Lower lobe of right lung (tissue), 2 donors: ENCODE data around the gene SERPINB7. TPM values are rescaled to one million over a fixed set of nuclear protein-coding genes. Genes with fewer than 3 reads are reported as not detected.

Source experiments
- ATAC-seq, 2 donors: fragments of 200-7000 bp; cut with Tn5 transposase; one replicate each; pipeline ENCODE4 v1.9.1; 2020 to 2022; ENCODE audit warnings: mild to moderate bottlenecking in 2 of 2, moderate library complexity in 2 of 2
- DNase-seq: peaks from one replicate; pipeline ENCODE4 v3.0.0-alpha.2; 2020
- H3K27ac ChIP-seq: fragments of 200-600 bp; one replicate; pipeline ENCODE4 v1.8.0; 2022
- H3K27me3 ChIP-seq: fragments of 200-600 bp; one replicate; pipeline ENCODE4 v1.8.0; 2022; ENCODE audit warnings: low read depth
- H3K36me3 ChIP-seq: fragments of 200-600 bp; one replicate; pipeline ENCODE4 v1.8.0; 2022; ENCODE audit warnings: mild to moderate bottlenecking
- H3K4me1 ChIP-seq: fragments of 200-600 bp; one replicate; pipeline ENCODE4 v1.8.0; 2022
- H3K4me3 ChIP-seq: fragments of 200-600 bp; one replicate; pipeline ENCODE4 v1.8.0; 2022; ENCODE audit warnings: mild to moderate bottlenecking
- H3K9me3 ChIP-seq: fragments of 200-600 bp; one replicate; pipeline ENCODE4 v1.8.0; 2022
- CTCF ChIP-seq: fragments of 200-600 bp; IDR thresholded peaks from one replicate; pipeline ENCODE4 v1.8.0; 2022; ENCODE audit warnings: antibody characterized with exemption, mild to moderate bottlenecking
- intact Hi-C: fragments of 100-400 bp; cut with DNase I; formaldehyde crosslinking; loops from one replicate; pipeline ENCODE4 v1.11.0; 2022
- total RNA-seq: library from RNA; stranded (reverse); fragmentation: NEBNext Ultra II Directional; extraction: Animal tissue kit (Norgen Biotek cat#: 25700); gene quantifications from one replicate; pipeline ENCODE4 v1.2.1, GENCODE V29; 2021
- donor health status: DM: no; HTN: yes; CAD: no; lungs with severe emphysema.

Gene SERPINB7
- total RNA-seq, 1 donor from 2014 or later: not detected

DNA sequence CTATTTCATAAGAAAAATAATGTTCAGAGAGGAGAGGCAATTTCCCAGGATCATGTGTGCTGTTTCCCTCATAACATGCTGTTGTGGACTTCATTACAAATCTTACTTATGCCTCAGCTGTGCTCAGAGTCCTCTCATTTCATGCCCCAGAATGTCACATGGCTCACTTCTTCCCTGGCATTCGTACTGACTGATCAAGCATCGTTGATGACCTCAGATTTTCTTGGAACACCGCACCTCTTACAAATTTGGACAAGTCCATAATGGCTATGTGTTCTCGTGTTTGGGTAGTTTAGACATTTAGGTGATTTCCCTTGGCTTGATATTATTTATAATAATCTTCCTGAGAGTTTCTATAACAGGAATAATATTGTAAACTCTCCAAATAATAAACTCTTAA is 32.9 kb downstream of the SERPINB7 start:
- Histone ChIP-seq H3K4me1 (no peaks in the 10 kb centered on the region), H3K27me3 (no peaks in the 10 kb centered on the region), H3K9me3 (no peaks in the 10 kb centered on the region), H3K36me3 (no peaks in the 10 kb centered on the region), H3K27ac (no peak overlapping the region), H3K4me3 (no peak overlapping the region)
- intact Hi-C loops: no loop called here
- no peak for DNase-seq
- no peak for ATAC-seq
- TF ChIP-seq CTCF: no peak

DNA sequence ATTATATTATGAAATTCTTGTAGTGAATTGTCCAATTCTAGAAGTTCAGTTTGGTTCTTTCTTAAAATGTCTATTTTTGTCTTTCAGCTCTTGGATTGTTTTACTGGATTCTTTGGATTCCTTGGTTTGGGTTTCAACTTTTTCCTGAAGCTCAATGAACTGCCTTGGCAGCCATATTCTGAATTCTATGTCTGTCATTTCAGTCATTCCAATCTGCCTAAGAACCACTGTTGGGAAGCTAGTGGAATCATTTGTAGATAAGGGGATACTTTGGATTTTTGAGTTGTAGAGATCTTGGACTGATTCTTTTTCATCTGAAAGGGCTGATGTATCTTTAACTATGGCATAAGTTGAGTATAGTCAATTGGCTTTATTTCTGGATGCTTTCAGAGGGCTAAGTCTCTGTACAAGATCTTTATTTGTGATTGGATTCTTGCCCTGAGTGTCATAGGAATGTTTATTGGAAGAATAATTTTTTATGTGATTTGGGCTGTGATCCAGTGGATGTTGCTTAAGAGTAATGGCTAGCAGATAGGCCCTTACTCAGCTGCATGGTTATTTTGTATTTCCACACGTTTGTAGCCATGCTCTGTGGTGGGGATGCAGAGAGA is 42.3 kb downstream of the SERPINB7 start:
- Histone ChIP-seq H3K4me3 (no peak overlapping the region), H3K36me3 (no peaks in the 10 kb centered on the region), H3K9me3 (peaks cover 4% of the 10 kb centered on the region), H3K27ac (no peak overlapping the region), H3K27me3 (no peaks in the 10 kb centered on the region), H3K4me1 (no peaks in the 10 kb centered on the region)
- intact Hi-C loops: no loop called here
- DNase-seq (no peak), ATAC-seq (peak in 1 of 2 donors; percentile 34)
- TF ChIP-seq CTCF: no peak

DNA sequence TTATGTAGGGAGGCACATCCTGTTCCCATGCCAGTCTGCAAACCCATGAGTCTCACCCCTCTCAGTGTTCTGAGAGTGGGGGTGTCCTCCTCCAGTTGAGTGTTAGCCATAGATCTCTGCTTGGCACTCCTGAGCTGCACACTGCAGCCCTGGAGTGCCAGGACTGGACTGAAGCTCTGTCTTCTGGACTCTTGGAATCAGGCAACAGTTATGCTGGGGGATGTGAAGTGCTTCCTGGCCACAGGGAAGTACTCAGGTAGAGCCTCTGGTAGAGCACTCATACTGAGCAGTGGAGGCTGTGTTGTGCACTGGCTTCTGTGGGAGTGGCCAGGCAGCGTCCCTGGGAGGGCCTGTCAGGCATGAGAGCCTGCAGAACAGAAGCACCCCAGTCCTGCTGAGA is 43.0 kb downstream of the SERPINB7 start:
- no peak for TF ChIP-seq CTCF
- H3K4me1 ChIP-seq: no peaks in the 10 kb centered on the region
- H3K27ac ChIP-seq: no peak overlapping the region
- no peaks in the 10 kb centered on the region for H3K27me3 ChIP-seq
- no peaks in the 10 kb centered on the region for H3K36me3 ChIP-seq
- peaks cover 4% of the 10 kb centered on the region for H3K9me3 ChIP-seq
- intact Hi-C loops: no loop called here
- DNase-seq (no peak), ATAC-seq (peak in 1 of 2 donors; percentile 44)
- no peak overlapping the region for H3K4me3 ChIP-seq

DNA sequence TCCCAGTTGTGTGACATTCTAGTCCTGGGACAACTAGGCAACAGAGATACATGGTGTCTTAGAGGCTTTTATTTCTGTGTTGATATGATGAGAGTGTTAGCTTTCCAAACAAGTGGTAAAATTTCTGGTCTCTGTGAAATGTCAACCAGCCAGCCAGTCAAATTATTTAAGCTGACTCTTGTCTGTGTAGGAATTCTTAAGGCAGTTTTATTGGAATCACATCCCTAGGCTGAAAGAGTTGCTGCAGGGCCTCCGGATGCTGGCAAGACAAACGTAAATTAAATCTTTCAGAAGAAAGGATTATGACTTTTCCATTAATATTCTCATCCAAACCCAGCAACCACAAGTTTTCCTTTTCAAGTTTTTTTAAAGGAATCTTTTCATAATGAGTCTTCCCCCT is 44.6 kb downstream of the SERPINB7 start:
- peaks cover 4% of the 10 kb centered on the region for H3K9me3 ChIP-seq
- no peak for ATAC-seq
- H3K4me1 ChIP-seq: no peaks in the 10 kb centered on the region
- no peaks in the 10 kb centered on the region for H3K36me3 ChIP-seq
- DNase-seq: no peak
- no peaks in the 10 kb centered on the region for H3K27me3 ChIP-seq
- no peak overlapping the region for H3K4me3 ChIP-seq
- TF ChIP-seq CTCF: no peak
- intact Hi-C loops: no loop called here
- H3K27ac ChIP-seq: no peak overlapping the region

GRCh38 chr18:63820694-63821093 is 45.5 kb downstream of the SERPINB7 start:
- H3K36me3 ChIP-seq: no peaks in the 10 kb centered on the region
- H3K4me1 ChIP-seq: no peaks in the 10 kb centered on the region
- no peak for TF ChIP-seq CTCF
- no peak overlapping the region for H3K27ac ChIP-seq
- ATAC-seq (no peak), DNase-seq (no peak)
- H3K9me3 ChIP-seq: peaks cover 4% of the 10 kb centered on the region
- intact Hi-C loops: no loop called here
- no peak overlapping the region for H3K4me3 ChIP-seq
- H3K27me3 ChIP-seq: no peaks in the 10 kb centered on the region
